ENCODE results near the gene ASTN1.

ASTN1 gene

GRCh38 chr1:177145106-177146070, 19.1 kb downstream of the ASTN1 start:
- Histone ChIP-seq H4K91ac (ENCODE audit: low read depth, low read length, poor library complexity) (no peak overlapping the region), H3K4ac (ENCODE audit: low read length) (no peak overlapping the region), H3K4me1 (ENCODE audit: control insufficient read depth in 2 of 2, insufficient read depth in 1 of 2, low read depth in 1 of 2, low read length in 2 of 2) (peaks cover 0 to 6% of the 10 kb centered on the region in 2 donors), H4K8ac (ENCODE audit: low read depth, low read length) (no peak overlapping the region), H3K18ac (ENCODE audit: low read length) (no peak overlapping the region), H2AFZ (ENCODE audit: low read length) (no peak overlapping the region), H3K4me3 (ENCODE audit: low read length in 2 of 2) (no peak overlapping the region), H3K4me2 (ENCODE audit: insufficient read depth, low read length, poor library complexity, severe bottlenecking) (no peak overlapping the region), H2BK5ac (ENCODE audit: low read length) (no peak overlapping the region), H2BK15ac (ENCODE audit: low read length) (no peak overlapping the region), H2BK120ac (ENCODE audit: low read depth, low read length) (no peak overlapping the region), H3K23ac (ENCODE audit: low read depth, low read length, poor library complexity) (no peak overlapping the region), H3K9ac (ENCODE audit: low read depth, low read length, poor library complexity) (no peak overlapping the region), H3K27ac (replicated peaks; ENCODE audit: low read length) (no peak overlapping the region), H3K14ac (ENCODE audit: low read length) (no peak overlapping the region), H2BK12ac (ENCODE audit: low read length) (no peak overlapping the region), H3K9me3 (replicated peaks in 1 of 2; ENCODE audit: control insufficient read depth in 2 of 2, insufficient read depth in 1 of 2, low read depth in 1 of 2, low read length in 2 of 2) (no peaks in the 10 kb centered on the region), H2AK5ac (ENCODE audit: low read depth, low read length) (no peak overlapping the region), H3K27me3 (ENCODE audit: control insufficient read depth in 3 of 3, insufficient read depth in 3 of 3, low read depth in 1 of 3, low read length in 3 of 3) (no peaks in the 10 kb centered on the region), H3K79me1 (ENCODE audit: low read depth, low read length) (no peaks in the 10 kb centered on the region), H3K36me3 (replicated peaks in 1 of 2; ENCODE audit: control insufficient read depth in 2 of 2, insufficient read depth in 2 of 2, low read length in 2 of 2) (no peaks in the 10 kb centered on the region)
- no CpG with 5 or more reads among the region's 3 CpGs for WGBS, 2 donors (ENCODE audit: extremely low coverage in 2 of 2, insufficient read length in 2 of 2, insufficient replicate concordance in 1 of 2)
- no peak for DNase-seq (ENCODE audit: low spot score)

- H3K4me1 ChIP-seq (ENCODE audit: control insufficient read depth in 2 of 2, insufficient read depth in 1 of 2, low read depth in 1 of 2, low read length in 2 of 2), result peaks cover 0 to 6% of the 10 kb centered on the region in 2 donors
- H3K4ac ChIP-seq (ENCODE audit: low read length), result no peak overlapping the region
- H3K4me3 ChIP-seq (ENCODE audit: low read length in 2 of 2), result no peak overlapping the region
- H2AFZ ChIP-seq (ENCODE audit: low read length), result no peak overlapping the region
- no peak overlapping the region for H2BK12ac ChIP-seq (ENCODE audit: low read length)
- no peak overlapping the region for H2BK15ac ChIP-seq (ENCODE audit: low read length)
- no peak overlapping the region for H3K4me2 ChIP-seq (ENCODE audit: insufficient read depth, low read length, poor library complexity, severe bottlenecking)
- H3K9ac ChIP-seq (ENCODE audit: low read depth, low read length, poor library complexity), result no peak overlapping the region
- no peak overlapping the region for H3K27ac ChIP-seq (replicated peaks; ENCODE audit: low read length)
- H3K36me3 ChIP-seq (replicated peaks in 1 of 2; ENCODE audit: control insufficient read depth in 2 of 2, insufficient read depth in 2 of 2, low read length in 2 of 2), result no peaks in the 10 kb centered on the region
- H4K91ac ChIP-seq (ENCODE audit: low read depth, low read length, poor library complexity), result no peak overlapping the region
- no peak overlapping the region for H2AK5ac ChIP-seq (ENCODE audit: low read depth, low read length)
- no peak overlapping the region for H2BK120ac ChIP-seq (ENCODE audit: low read depth, low read length)
- WGBS, 2 donors (ENCODE audit: extremely low coverage in 2 of 2, insufficient read length in 2 of 2, insufficient replicate concordance in 1 of 2), result no CpG with 5 or more reads among the region's 4 CpGs
- no peaks in the 10 kb centered on the region for H3K79me1 ChIP-seq (ENCODE audit: low read depth, low read length)
- H3K9me3 ChIP-seq (replicated peaks in 1 of 2; ENCODE audit: control insufficient read depth in 2 of 2, insufficient read depth in 1 of 2, low read depth in 1 of 2, low read length in 2 of 2), result no peaks in the 10 kb centered on the region
- H3K18ac ChIP-seq (ENCODE audit: low read length), result no peak overlapping the region
- H3K14ac ChIP-seq (ENCODE audit: low read length), result no peak overlapping the region
- H3K27me3 ChIP-seq (ENCODE audit: control insufficient read depth in 3 of 3, insufficient read depth in 3 of 3, low read depth in 1 of 3, low read length in 3 of 3), result no peaks in the 10 kb centered on the region
- H3K23ac ChIP-seq (ENCODE audit: low read depth, low read length, poor library complexity), result no peak overlapping the region
- H2BK5ac ChIP-seq (ENCODE audit: low read length), result no peak overlapping the region
- no peak for DNase-seq (ENCODE audit: low spot score)
- no peak overlapping the region for H4K8ac ChIP-seq (ENCODE audit: low read depth, low read length)
These were observed 21.7 kb downstream of the ASTN1 start for GRCh38 chr1:177142791-177143271.

- Histone ChIP-seq H3K4me3 (ENCODE audit: low read length in 2 of 2) (no peak overlapping the region), H2BK12ac (ENCODE audit: low read length) (no peak overlapping the region), H2BK5ac (ENCODE audit: low read length) (no peak overlapping the region), H3K18ac (ENCODE audit: low read length) (no peak overlapping the region), H2AK5ac (ENCODE audit: low read depth, low read length) (no peak overlapping the region), H4K91ac (ENCODE audit: low read depth, low read length, poor library complexity) (no peak overlapping the region), H3K36me3 (replicated peaks in 1 of 2; ENCODE audit: control insufficient read depth in 2 of 2, insufficient read depth in 2 of 2, low read length in 2 of 2) (no peaks in the 10 kb centered on the region), H3K14ac (ENCODE audit: low read length) (no peak overlapping the region), H3K4me1 (ENCODE audit: control insufficient read depth in 2 of 2, insufficient read depth in 1 of 2, low read depth in 1 of 2, low read length in 2 of 2) (peaks cover 0 to 6% of the 10 kb centered on the region in 2 donors), H3K4me2 (ENCODE audit: insufficient read depth, low read length, poor library complexity, severe bottlenecking) (no peak overlapping the region), H3K23ac (ENCODE audit: low read depth, low read length, poor library complexity) (no peak overlapping the region), H2BK120ac (ENCODE audit: low read depth, low read length) (no peak overlapping the region), H4K8ac (ENCODE audit: low read depth, low read length) (no peak overlapping the region), H2AFZ (ENCODE audit: low read length) (no peak overlapping the region), H3K27ac (replicated peaks; ENCODE audit: low read length) (no peak overlapping the region), H2BK15ac (ENCODE audit: low read length) (no peak overlapping the region), H3K27me3 (ENCODE audit: control insufficient read depth in 3 of 3, insufficient read depth in 3 of 3, low read depth in 1 of 3, low read length in 3 of 3) (no peaks in the 10 kb centered on the region), H3K79me1 (ENCODE audit: low read depth, low read length) (no peaks in the 10 kb centered on the region), H3K9me3 (replicated peaks in 1 of 2; ENCODE audit: control insufficient read depth in 2 of 2, insufficient read depth in 1 of 2, low read depth in 1 of 2, low read length in 2 of 2) (no peaks in the 10 kb centered on the region), H3K9ac (ENCODE audit: low read depth, low read length, poor library complexity) (no peak overlapping the region), H3K4ac (ENCODE audit: low read length) (no peak overlapping the region)
- no CpG with 5 or more reads among the region's 1 CpG for WGBS, 2 donors (ENCODE audit: extremely low coverage in 2 of 2, insufficient read length in 2 of 2, insufficient replicate concordance in 1 of 2)
- DNase-seq (ENCODE audit: low spot score), result no peak
These were observed 22.5 kb downstream of the ASTN1 start for GRCh38 chr1:177142010-177142409.

- H3K9ac ChIP-seq (ENCODE audit: low read depth, low read length, poor library complexity), result no peak overlapping the region
- no peaks in the 10 kb centered on the region for H3K79me1 ChIP-seq (ENCODE audit: low read depth, low read length)
- no peak overlapping the region for H2BK120ac ChIP-seq (ENCODE audit: low read depth, low read length)
- no peaks in the 10 kb centered on the region for H3K36me3 ChIP-seq (replicated peaks in 1 of 2; ENCODE audit: control insufficient read depth in 2 of 2, insufficient read depth in 2 of 2, low read length in 2 of 2)
- WGBS, 2 donors (ENCODE audit: extremely low coverage in 2 of 2, insufficient read length in 2 of 2, insufficient replicate concordance in 1 of 2), result no CpG with 5 or more reads among the region's 4 CpGs
- peaks cover 0 to 3% of the 10 kb centered on the region in 2 donors for H3K4me1 ChIP-seq (ENCODE audit: control insufficient read depth in 2 of 2, insufficient read depth in 1 of 2, low read depth in 1 of 2, low read length in 2 of 2)
- no peak overlapping the region for H3K4me2 ChIP-seq (ENCODE audit: insufficient read depth, low read length, poor library complexity, severe bottlenecking)
- no peak overlapping the region for H4K91ac ChIP-seq (ENCODE audit: low read depth, low read length, poor library complexity)
- no peak overlapping the region for H3K4ac ChIP-seq (ENCODE audit: low read length)
- H2AK5ac ChIP-seq (ENCODE audit: low read depth, low read length), result no peak overlapping the region
- H3K27ac ChIP-seq (replicated peaks; ENCODE audit: low read length), result no peak overlapping the region
- no peak overlapping the region for H2BK5ac ChIP-seq (ENCODE audit: low read length)
- H3K23ac ChIP-seq (ENCODE audit: low read depth, low read length, poor library complexity), result no peak overlapping the region
- no peak overlapping the region for H4K8ac ChIP-seq (ENCODE audit: low read depth, low read length)
- H3K14ac ChIP-seq (ENCODE audit: low read length), result no peak overlapping the region
- H2BK15ac ChIP-seq (ENCODE audit: low read length), result no peak overlapping the region
- H2BK12ac ChIP-seq (ENCODE audit: low read length), result no peak overlapping the region
- no peaks in the 10 kb centered on the region for H3K27me3 ChIP-seq (ENCODE audit: control insufficient read depth in 3 of 3, insufficient read depth in 3 of 3, low read depth in 1 of 3, low read length in 3 of 3)
- DNase-seq (ENCODE audit: low spot score), result no peak
- no peak overlapping the region for H2AFZ ChIP-seq (ENCODE audit: low read length)
- H3K4me3 ChIP-seq (ENCODE audit: low read length in 2 of 2), result no peak overlapping the region
- H3K9me3 ChIP-seq (replicated peaks in 1 of 2; ENCODE audit: control insufficient read depth in 2 of 2, insufficient read depth in 1 of 2, low read depth in 1 of 2, low read length in 2 of 2), result no peaks in the 10 kb centered on the region
- no peak overlapping the region for H3K18ac ChIP-seq (ENCODE audit: low read length)
These were observed 26.2 kb downstream of the ASTN1 start for GRCh38 chr1:177138347-177138746.
